ENCODE measurements around the gene NPPB.

DNA sequence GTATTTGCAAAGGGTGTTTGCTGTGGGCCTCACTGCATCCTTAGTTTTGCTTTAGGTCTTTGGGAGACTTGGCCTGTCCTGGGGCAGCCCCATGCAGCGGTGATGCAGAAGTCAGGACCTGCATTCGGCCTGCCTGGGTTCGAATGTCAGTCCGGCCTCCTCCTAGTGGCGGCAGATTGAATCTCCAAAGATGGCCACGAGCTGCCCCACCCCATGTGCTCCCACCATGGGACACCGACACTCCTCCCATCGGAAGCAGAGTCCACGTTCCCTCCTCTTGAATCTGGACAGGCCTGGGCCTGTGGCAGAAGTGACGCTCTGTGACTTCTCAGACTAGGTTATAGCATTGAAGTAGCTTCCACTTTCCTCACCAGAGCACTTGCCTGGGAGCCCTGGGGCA, 16.3 kb upstream of the NPPB start:
- TF ChIP-seq, protein P1, sequence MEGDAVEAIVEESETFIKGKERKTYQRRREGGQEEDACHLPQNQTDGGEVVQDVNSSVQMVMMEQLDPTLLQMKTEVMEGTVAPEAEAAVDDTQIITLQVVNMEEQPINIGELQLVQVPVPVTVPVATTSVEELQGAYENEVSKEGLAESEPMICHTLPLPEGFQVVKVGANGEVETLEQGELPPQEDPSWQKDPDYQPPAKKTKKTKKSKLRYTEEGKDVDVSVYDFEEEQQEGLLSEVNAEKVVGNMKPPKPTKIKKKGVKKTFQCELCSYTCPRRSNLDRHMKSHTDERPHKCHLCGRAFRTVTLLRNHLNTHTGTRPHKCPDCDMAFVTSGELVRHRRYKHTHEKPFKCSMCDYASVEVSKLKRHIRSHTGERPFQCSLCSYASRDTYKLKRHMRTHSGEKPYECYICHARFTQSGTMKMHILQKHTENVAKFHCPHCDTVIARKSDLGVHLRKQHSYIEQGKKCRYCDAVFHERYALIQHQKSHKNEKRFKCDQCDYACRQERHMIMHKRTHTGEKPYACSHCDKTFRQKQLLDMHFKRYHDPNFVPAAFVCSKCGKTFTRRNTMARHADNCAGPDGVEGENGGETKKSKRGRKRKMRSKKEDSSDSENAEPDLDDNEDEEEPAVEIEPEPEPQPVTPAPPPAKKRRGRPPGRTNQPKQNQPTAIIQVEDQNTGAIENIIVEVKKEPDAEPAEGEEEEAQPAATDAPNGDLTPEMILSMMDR (conservative IDR thresholded peaks at IDR 0.05 in 1 of 2, IDR thresholded peaks at IDR 0.05 in 1 of 2; ENCODE audit: low read depth in 1 of 2, low read length in 2 of 2) = no peak
- no peak for TF ChIP-seq EZH2 (IDR thresholded peaks at IDR 0.05; ENCODE audit: low read length, missing control alignments)

All from fibroblast of lung (primary cell).